ENCODE data around the gene SLC41A2.
"Not testable (repeated sequence)": the region's sequence is repeated elsewhere in the genome, so short reads cannot be mapped to it uniquely, and the experiment has no call there.

Gene SLC41A2

GRCh38 chr12:104953323-104953722 lies 4.8 kb downstream of the SLC41A2 start:
- no peak overlapping the region for H3K4me3 ChIP-seq (replicated peaks; ENCODE audit: low read depth, low read length)
- no peak for TF ChIP-seq CTCF (IDR thresholded peaks at IDR 0.05; ENCODE audit: low read length, missing control alignments)
- no peak for DNase-seq (ENCODE audit: low read depth)

GRCh38 chr12:104952816-104953215 lies 5.3 kb downstream of the SLC41A2 start:
- TF ChIP-seq CTCF (IDR thresholded peaks at IDR 0.05; ENCODE audit: low read length, missing control alignments), result no peak
- H3K4me3 ChIP-seq (replicated peaks; ENCODE audit: low read depth, low read length), result no peak overlapping the region
- DNase-seq (ENCODE audit: low read depth), result no peak

- no peak for TF ChIP-seq CTCF (IDR thresholded peaks at IDR 0.05; ENCODE audit: low read length, missing control alignments)
- H3K4me3 ChIP-seq (replicated peaks; ENCODE audit: low read depth, low read length), result no peak overlapping the region
- DNase-seq (ENCODE audit: low read depth), result peak; percentile 53
Observed at GRCh38 chr12:104951759-104952509, 6.2 kb downstream of the SLC41A2 start.

- DNase-seq (ENCODE audit: low read depth); H3K4me3 ChIP-seq (replicated peaks; ENCODE audit: low read depth, low read length): not testable (repeated sequence)
Observed at GRCh38 chr12:104948716-104949115, 9.4 kb downstream of the SLC41A2 start.

GRCh38 chr12:104944252-104944651 lies 13.8 kb downstream of the SLC41A2 start:
- TF ChIP-seq CTCF (IDR thresholded peaks at IDR 0.05; ENCODE audit: low read length, missing control alignments), result no peak
- DNase-seq (ENCODE audit: low read depth), result no peak
- H3K4me3 ChIP-seq (replicated peaks; ENCODE audit: low read depth, low read length), result no peak overlapping the region

GRCh38 chr12:104943401-104943800 lies 14.7 kb downstream of the SLC41A2 start:
- H3K4me3 ChIP-seq (replicated peaks; ENCODE audit: low read depth, low read length); DNase-seq (ENCODE audit: low read depth): not testable (repeated sequence)

- TF ChIP-seq CTCF (IDR thresholded peaks at IDR 0.05; ENCODE audit: low read length, missing control alignments), result no peak
- no peak overlapping the region for H3K4me3 ChIP-seq (replicated peaks; ENCODE audit: low read depth, low read length)
- no peak for DNase-seq (ENCODE audit: low read depth)
Observed at GRCh38 chr12:104942075-104942474, 16.0 kb downstream of the SLC41A2 start.

- no peak for DNase-seq (ENCODE audit: low read depth)
- TF ChIP-seq CTCF (IDR thresholded peaks at IDR 0.05; ENCODE audit: low read length, missing control alignments), result no peak
- H3K4me3 ChIP-seq (replicated peaks; ENCODE audit: low read depth, low read length), result no peak overlapping the region
Observed at GRCh38 chr12:104941454-104941853, 16.6 kb downstream of the SLC41A2 start.
